OCI-LY7 (cell line): ENCODE results near the gene AHCYL1.

Source experiments
- CTCF ChIP-seq: fragments of 200-600 bp; sonication (generic); conservative IDR thresholded peaks from 2 replicates; pipeline ENCODE4 v1.5.1; 2014; ENCODE audit warnings: mild to moderate bottlenecking, antibody characterized with exemption, low read length, moderate library complexity, mixed read lengths
- EZH2phosphoT487 ChIP-seq: fragments of 200-600 bp; sonication (generic); IDR thresholded peaks from 2 replicates; pipeline ENCODE4 v1.6.1; 2018; ENCODE audit warnings: low read depth, borderline replicate concordance, mild to moderate bottlenecking, mixed run types, antibody characterized with exemption, low read length, moderate library complexity, mixed read lengths

GRCh38 chr1:109938556-109938955 lies 46.0 kb upstream of the AHCYL1 start:
- TF ChIP-seq CTCF (no peak), EZH2phosphoT487 (no peak)
